Dermis microvascular lymphatic vessel endothelial cell (primary cell): ENCODE results near the gene IRAK1BP1. TPM values are rescaled to one million over a fixed set of nuclear protein-coding genes. Genes with fewer than 3 reads are reported as not detected.
"Not testable (repeated sequence)": the region's sequence is repeated elsewhere in the genome, so short reads cannot be mapped to it uniquely, and the experiment has no call there.

Experiments
- DNase-seq, 2 donors: peaks; one replicate each; pipeline versions ENCODE4 v3.0.0 to v3.0.0-alpha.2; 2010; ENCODE audit warnings: low read depth in 2 of 2
- total RNA-seq: library from RNA; depleted of rRNA; stranded (reverse); fragments of >200 nt; gene quantifications from 2 replicates; pipeline ENCODE4 v1.2.1, GENCODE V29; 2014

The IRAK1BP1 gene
- total RNA-seq, 1 donor from 2014 or later, result 1.7 TPM

- not testable (repeated sequence) for DNase-seq
Measured at GRCh38 chr6:78889901-78890300, 22.6 kb downstream of the IRAK1BP1 start.

- DNase-seq, result no peak
Measured at GRCh38 chr6:78896227-78896626, 28.9 kb downstream of the IRAK1BP1 start.

GRCh38 chr6:78908621-78909020, 41.3 kb downstream of the IRAK1BP1 start:
- DNase-seq, result no peak

GRCh38 chr6:78909391-78909790, 42.0 kb downstream of the IRAK1BP1 start:
- DNase-seq, result peak in 1 of 2 donors; percentile 1

- no peak for DNase-seq
Measured at GRCh38 chr6:78910010-78910409, 42.7 kb downstream of the IRAK1BP1 start.

- DNase-seq, result peak in 1 of 2 donors; percentile 16
Measured at GRCh38 chr6:78910591-78911171, 43.3 kb downstream of the IRAK1BP1 start.

GRCh38 chr6:78911218-78911940, 44.0 kb downstream of the IRAK1BP1 start:
- DNase-seq, result no peak

- no peak for DNase-seq
Measured at GRCh38 chr6:78916411-78916810, 49.1 kb downstream of the IRAK1BP1 start.

GRCh38 chr6:78917788-78918187, 50.4 kb downstream of the IRAK1BP1 start:
- DNase-seq, result no peak

- DNase-seq, result not testable (repeated sequence)
Measured at GRCh38 chr6:78921168-78921567, 53.8 kb downstream of the IRAK1BP1 start.

- no peak for DNase-seq
Measured at GRCh38 chr6:78925317-78925716, 58.0 kb downstream of the IRAK1BP1 start.

- DNase-seq, result no peak
Measured at GRCh38 chr6:78935553-78935952, 68.2 kb downstream of the IRAK1BP1 start.

GRCh38 chr6:78936515-78936914, 69.2 kb downstream of the IRAK1BP1 start:
- no peak for DNase-seq

- no peak for DNase-seq
Measured at GRCh38 chr6:78942446-78942845, 75.1 kb downstream of the IRAK1BP1 start.

GRCh38 chr6:78947529-78947928, 80.2 kb downstream of the IRAK1BP1 start:
- DNase-seq, result peak in 1 of 2 donors; percentile 16

GRCh38 chr6:78947962-78948361, 80.6 kb downstream of the IRAK1BP1 start:
- peak in 1 of 2 donors; percentile 46 for DNase-seq

- DNase-seq, result no peak
Measured at GRCh38 chr6:78948785-78949184, 81.4 kb downstream of the IRAK1BP1 start.

- no peak for DNase-seq
Measured at GRCh38 chr6:78952362-78952761, 85.0 kb downstream of the IRAK1BP1 start.

Other genes with a start within 250 kb of the IRAK1BP1 start
- gene PHIP, start 210.7 kb downstream of the IRAK1BP1 start, total RNA-seq, result 15.5 and 19.6 TPM in 2 replicates